Skeletal muscle cell (primary cell): ENCODE data around the gene RACK1.
"Not testable (repeated sequence)": the region's sequence is repeated elsewhere in the genome, so short reads cannot be mapped to it uniquely, and the experiment has no call there.

Source experiments
- DNase-seq: peaks from one replicate; pipeline ENCODE4 v3.0.0-alpha.2; 2010; ENCODE audit warnings: low read depth
- H3K4me3 ChIP-seq: 2 replicates; pipeline ENCODE4 v1.5.1; 2011; ENCODE audit warnings: low read depth, mild to moderate bottlenecking, control low read depth, low read length, moderate library complexity

Gene RACK1

DNA sequence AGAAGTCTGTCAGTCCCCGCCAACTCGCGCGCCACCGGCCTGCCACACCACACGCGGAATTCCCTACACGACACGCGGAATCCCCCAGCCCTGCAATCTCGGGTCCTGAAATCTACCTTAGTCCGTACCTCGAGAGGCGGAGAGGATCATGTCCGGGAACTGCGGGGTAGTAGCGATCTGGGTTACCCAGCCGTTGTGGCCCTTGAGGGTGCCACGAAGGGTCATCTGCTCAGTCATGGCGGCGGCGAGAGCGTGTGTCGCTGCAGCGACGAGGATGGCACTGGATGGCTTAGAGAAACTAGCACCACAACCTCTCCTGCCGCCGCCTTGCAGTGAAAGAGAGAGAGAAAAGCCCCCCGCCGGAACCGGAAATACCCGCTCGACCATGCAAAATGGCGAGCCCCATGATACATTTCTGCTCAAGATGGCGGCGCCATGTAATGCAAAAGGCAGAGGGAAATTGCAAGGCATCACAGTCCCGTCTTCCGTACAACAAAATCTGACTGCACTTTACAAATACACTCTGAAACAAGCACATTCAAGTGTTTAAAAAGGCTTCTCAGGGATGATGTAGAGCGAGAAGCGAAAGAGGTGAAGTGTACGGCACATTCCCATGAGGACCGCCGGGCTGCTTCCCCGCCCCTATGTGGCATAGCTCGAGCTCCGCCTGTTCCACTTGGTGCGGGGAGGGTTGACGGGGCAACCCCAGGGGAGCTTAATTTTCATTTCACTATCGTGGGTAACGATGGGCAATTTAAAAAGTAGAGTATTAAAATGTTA lies at the start of gene RACK1:
RACK1 (minus strand) TSS at position 343 of the 780 bp plus-strand sequence; CDS start at position 237, 106 bp downstream.
- DNase-seq: peak; percentile 60
- H3K4me3 ChIP-seq: peak within 1 kb of the TSS; percentile 94

DNA sequence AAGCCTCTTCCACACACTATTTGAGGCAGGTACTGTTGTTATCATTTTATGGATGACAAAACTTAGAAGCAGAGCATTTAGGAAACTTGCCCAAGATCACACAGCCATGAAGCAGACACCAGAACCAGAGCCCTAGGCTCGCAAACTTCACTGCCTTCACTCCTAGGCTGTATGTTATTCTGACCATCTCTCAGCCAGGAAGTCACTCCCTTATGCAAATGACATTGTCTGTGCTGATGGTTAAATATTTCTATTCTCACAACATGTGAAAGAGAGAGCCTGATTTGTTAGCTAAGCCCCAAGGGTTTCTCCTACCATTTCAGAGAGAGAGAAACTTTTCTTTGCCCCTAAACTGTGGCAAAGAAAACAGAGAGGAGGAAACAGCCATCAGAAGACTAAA lies 43.6 kb upstream of the RACK1 start:
- H3K4me3 ChIP-seq, DNase-seq: not testable (repeated sequence)

DNA sequence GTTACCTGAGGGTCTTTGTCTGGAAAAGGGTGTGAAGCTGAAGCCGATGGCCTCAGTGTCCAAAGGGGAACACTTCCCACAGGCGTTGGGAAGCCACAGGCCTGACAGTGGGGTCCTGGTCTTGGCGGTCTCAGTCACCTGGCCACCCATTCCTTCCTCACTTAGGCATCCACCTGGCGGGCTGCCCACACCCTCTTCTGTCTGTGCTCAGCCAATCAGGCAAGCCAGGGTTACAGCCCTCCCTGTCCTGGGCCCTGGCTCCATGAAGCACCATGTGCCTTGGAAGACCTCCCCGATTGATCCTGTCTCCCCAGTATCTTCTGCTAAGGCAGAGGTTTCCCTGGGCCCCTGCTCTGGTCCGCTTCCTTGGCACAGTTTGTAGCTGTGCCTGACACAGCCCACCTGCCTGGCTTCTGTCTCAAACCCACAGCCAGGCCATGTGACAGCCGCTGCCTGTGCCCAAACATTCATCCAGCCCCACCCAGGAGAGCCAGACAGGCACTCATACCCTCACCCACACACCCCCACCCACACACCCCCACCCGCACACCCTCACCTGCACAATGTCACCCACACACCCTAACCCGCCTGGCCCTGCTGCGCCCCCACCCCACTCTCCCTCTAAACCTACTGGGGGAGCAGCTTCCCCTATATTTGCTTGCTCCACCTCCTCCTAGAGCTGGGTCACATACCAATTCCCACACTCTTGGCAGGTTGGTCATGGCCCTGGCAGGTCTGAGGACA lies 42.4 kb upstream of the RACK1 start:
- not testable (repeated sequence) for H3K4me3 ChIP-seq, DNase-seq

DNA sequence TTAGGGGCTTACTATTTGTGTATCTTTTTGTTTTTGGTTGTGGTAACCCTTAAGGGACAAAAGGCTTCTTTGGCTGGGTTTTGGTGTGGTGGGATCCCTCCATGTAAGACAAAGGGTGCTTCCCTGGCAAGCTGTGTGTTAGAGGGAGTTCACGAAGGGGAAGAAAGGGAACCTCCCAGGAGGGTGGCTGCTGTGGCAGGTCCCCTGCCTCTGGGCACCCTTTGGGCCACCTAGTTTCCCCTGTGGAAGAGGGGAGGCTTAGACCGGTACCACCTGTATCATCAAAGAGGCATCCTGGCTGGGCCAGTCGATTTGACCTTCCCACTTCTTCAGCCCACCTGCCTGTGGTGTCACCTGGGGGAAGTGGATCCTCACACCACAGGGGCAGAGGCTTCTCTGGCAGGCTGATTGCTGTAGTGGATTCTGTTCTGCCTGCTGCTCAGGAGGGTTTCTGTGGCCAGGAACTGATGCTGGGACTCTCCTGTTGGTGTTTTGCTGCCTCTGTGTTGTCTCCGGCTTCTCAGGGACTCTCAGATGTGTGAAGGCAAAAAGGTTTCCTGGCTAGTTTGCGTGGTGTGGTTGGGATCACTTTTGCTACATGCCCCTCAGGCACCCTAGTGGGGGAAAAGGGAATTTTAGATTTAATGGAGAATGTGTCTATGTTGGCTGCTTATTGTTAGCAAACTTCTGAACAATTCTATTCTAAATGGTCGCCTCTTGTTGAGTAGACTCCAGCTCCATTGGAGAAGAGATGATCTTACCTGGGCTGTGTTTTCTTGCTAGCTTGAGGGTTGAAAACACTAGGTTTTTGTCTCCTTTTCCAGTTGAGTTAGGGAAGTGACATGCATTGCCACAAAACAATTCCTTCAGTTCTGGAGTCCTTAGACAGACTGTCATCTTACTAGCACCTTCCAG lies 40.4 kb upstream of the RACK1 start:
- DNase-seq, H3K4me3 ChIP-seq: not testable (repeated sequence)

DNA sequence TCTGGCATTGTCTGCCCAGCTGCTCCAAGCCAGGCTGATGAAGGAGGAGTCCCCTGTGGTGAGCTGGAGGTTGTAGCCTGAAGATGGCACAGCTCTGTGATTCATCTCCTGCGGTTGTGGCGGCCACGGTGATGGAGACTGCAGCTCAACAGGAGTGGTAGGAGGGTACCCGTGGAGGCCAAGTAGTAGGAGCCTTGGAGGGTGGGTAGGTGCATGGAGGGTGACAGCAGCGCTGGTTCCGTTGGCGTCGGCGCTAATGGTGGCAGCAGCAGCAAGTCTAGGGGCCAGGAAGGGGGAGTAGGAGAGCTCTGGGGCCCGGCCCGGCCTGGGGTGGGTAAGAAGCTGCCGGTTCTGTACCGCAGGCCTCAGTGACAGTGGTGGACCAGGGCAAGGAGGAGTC lies 39.6 kb upstream of the RACK1 start:
- no peak for DNase-seq

DNA sequence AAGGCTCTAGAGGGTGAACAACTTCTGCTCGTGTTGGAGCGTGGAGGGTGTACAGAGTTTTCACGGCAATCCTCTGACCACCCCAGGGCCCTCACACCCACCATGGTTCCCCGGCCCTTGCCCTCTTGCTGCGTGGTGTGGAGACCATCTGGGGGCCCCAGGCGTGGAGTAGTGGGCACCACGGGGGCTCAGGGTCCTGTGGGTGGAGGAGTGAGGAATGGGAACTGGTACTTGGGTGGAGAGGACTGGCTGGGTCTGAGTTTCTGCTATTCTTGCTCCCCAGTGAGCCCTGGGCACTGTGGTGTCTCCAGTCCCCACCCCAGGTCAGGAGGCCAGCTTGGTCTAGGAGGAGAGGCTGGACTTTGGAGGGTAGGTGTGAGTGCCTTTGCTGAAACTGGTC lies 39.2 kb upstream of the RACK1 start:
- H3K4me3 ChIP-seq: no peak overlapping the region
- DNase-seq: no peak

More for the DNA sequence above, 39.6 kb upstream of the RACK1 start:
- H3K4me3 ChIP-seq: no peak overlapping the region

DNA sequence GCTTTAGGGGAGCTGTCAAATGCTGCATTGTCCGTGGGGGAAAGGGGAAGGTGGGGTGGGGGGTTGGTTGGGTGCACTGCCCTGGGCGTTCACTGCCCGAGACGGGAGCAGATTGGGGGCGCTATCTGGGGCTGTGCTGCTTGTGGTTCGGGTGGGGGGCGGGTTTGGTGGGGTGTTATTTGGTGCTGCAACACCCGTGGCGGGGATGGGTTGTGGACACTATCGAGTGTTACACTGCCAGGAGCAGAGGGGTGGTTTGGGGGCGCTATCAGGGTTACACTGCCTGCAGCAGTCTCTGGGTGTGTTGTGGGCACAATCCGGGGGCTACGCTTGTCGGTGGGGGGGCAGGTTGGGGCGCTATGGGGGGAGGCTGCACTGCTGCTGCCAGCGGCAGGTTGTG lies 38.7 kb upstream of the RACK1 start:
- not testable (repeated sequence) for H3K4me3 ChIP-seq

DNA sequence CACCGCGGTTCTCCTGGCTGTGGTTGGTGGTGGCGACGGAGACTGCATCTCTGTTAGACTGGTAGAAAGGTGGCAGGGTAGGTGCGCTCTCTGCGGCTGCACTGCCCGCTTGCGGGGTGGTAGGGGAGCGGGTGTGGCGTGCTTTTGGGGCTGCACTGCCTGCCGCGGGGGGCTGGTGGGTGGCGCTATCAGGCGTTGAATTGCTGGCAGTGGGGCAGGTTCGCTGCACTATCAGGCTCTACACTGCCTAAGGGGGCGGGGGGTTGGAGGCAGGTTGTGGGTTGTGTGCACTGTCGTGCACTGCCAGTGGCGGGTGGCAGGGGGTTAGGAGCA lies 38.2 kb upstream of the RACK1 start:
- DNase-seq: no peak
- H3K4me3 ChIP-seq: no peak overlapping the region

More for the DNA sequence above, 38.7 kb upstream of the RACK1 start:
- not testable (repeated sequence) for DNase-seq

DNA sequence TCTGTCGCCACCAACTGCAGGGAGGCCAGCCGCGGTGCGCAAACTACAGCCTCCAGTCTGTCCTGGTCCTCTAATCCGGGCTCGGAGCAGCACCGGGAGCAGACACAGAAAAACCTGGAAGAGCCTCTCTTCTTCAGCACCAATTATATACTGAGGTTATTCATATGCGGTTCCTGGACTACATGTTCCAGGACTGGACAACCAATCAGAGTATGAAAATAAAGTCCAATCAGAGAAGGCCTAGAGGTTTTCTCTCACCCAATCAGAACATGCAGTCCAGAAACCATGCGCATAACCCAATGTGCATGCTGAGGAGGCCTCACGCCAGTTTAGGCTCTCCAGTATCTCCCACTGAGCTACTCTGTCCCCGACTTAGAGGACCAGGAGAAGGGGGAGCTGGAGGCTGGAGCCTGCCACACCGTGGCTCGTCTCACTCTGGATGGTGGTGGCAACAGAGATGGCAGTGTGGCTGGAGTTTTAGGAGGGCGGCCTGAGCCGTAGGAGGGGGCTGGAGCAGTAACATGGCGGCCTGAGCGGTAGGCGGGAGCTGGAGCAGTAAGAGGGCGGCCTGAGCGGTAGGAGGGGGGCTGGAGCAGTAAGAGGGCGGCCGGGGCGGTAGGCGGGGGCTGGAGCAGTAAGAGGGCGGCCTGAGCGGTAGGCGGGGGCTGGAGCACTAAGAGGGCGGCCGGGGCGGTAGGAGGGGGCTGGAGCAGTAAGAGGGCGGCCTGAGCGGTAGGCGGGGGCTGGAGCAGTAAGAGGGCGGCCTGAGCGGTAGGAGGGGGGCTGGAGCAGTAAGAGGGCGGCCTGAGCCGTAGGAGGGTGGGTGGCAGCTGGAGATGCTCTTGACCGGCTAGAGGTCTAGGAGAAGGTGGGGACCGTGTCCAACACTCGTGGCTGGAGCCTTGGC lies 37.6 kb upstream of the RACK1 start:
- H3K4me3 ChIP-seq: no peak overlapping the region
- no peak for DNase-seq

DNA sequence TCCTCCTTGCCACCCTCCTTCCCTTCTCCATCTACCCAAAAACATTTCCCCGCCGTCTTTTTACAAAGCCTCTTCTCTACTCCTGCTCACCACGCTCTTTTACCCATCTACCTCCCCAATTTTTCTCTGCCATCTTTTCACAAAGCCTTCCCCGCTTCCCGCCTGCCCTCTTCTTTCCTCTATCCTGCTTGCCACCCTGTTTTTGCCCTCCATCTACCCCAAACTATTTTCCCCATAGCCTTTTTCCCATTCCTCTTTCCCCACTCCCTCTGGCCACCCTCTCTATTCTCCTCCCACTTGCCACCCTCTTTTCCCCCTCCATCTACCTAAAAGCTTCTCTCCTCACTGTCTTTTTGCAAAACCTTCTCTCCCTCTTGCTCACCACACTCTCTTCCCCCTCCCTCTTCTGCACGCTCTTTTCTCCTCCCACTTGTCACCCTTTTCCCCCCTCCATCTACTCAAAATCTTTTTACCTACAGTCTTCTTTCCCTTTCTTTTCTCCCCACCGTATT lies 36.6 kb upstream of the RACK1 start:
- DNase-seq: no peak
- H3K4me3 ChIP-seq: no peak overlapping the region

DNA sequence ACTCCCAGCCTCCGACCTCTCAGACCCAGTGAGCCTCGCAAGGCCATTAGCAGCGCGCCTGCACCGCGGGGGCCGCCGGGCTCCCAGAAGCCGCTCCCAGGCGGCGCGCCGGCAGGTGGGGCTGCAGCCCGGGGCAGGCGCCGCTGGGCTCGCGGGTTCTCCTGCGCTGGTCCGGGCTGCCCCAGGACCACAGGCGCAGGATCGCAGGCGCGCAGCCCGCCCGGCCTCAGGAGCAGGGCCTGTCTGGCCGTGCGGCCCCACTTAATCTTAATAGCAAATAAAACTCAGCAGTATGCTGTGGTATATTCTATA lies 29.7 kb upstream of the RACK1 start:
- DNase-seq, H3K4me3 ChIP-seq: not testable (repeated sequence)

DNA sequence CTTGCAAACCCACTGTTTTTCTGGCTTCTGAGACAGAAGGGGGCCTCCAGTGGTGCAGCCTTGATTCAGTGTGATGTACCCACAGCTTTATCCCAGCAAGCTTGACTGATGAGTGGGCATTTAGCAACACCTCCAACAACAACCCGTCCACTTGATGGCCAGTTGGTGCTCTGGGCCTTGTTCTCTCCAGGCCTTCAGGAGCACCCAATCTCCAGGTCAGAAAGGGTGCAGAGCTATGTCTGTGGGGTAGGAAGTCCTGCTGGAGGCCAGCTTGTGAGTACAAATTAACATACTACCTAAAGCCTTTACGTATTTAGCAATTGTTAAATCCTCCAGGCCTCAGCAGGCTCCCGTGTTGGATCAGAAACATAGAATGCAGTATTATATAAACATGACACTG lies 27.4 kb upstream of the RACK1 start:
- DNase-seq: no peak
- no peak overlapping the region for H3K4me3 ChIP-seq

DNA sequence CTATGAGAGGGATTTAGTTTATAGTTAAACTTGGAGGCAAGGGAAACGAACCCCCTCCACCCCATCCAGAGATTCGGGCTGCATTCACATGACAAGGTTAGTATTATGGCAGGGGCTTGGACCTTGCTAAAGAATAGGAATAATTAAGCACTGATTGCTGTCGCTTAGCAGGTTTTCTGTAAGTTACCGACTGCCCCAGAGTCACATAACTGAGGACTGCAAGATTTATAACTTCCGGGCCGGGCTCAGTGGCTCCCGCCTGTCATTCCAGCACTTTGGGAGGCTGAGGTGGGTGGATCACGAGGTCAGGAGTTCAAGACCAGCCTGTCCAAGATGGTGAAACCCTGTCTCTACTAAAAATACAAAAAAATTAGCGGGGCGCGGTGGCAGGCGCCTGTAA lies 24.2 kb upstream of the RACK1 start:
- H3K4me3 ChIP-seq, DNase-seq: not testable (repeated sequence)

DNA sequence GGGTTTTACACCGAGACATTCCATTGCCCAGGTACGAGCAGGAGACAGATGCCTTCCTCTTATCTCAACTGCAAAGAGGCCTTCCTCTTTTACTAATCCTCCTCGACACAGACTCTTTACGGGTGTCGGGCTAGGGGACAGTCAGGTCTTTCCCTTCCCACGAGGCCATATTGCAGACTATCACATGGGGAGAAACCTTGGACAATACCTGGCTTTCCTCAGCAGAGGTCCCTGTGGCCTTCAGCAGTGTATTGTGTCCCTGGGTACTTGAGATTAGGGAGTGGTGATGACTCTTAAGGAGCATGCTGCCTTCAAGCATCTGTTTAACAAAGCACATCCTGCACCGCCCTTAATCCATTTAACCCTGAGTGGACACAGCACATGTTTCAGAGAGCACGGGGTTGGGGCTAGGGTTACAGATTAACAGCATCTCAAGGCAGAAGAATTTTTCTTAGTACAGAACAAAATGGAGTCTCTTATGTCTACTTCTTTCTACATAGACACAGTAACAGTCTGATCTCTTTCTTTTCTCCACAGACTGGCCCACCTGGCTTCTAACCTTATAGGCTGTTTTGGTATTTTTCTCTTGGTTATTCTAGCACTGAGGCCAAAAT lies 23.7 kb upstream of the RACK1 start:
- H3K4me3 ChIP-seq, DNase-seq: not testable (repeated sequence)

DNA sequence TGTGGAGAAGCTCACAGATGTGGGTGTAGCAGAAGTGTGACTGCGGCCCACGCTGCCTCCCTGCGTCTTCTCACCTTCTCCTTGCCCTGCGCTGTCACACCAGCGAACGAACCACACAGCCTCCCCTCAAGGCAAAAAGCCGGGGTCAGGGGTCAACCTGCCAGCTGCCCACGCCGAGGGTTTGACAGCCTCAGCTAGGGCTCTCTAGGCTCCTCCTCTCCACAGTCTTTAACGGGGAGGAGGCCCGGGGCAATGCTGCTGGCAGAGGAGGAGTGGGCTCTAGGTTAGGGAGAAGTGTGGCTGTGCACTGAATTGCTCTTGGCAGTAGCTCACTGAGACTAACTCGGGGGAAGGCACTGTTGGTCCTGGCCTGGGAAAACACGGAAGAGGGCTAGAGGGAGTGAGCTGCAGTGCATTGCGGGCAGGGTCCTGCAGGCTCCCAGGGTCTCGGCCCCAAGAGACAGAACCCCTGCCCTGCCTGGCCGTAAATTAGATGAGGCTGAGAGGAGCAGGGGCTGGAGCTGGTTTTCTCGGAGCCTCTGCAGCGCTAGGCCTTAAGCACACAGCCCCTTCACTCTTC lies 21.5 kb upstream of the RACK1 start:
- H3K4me3 ChIP-seq: no peak overlapping the region
- no peak for DNase-seq

DNA sequence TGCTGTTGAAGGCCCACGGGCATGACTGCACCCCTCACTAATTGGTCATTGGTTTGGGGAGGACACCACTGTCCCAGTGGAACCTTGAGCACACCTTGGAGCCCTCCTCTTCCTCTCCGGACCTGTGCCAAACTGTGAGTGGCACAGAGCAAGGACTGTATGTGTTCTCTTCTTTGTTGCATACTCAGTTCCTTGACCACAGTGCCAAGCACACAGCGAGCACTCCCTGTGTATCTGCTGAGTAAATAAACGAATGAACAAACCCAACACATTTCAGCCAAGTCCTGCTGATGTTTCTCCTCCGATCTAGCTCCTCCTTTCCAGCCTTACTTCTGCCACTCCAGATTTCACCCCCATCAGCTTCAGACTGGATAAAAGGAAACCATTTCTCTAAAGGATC lies 19.9 kb upstream of the RACK1 start:
- H3K4me3 ChIP-seq: no peak overlapping the region
- no peak for DNase-seq

DNA sequence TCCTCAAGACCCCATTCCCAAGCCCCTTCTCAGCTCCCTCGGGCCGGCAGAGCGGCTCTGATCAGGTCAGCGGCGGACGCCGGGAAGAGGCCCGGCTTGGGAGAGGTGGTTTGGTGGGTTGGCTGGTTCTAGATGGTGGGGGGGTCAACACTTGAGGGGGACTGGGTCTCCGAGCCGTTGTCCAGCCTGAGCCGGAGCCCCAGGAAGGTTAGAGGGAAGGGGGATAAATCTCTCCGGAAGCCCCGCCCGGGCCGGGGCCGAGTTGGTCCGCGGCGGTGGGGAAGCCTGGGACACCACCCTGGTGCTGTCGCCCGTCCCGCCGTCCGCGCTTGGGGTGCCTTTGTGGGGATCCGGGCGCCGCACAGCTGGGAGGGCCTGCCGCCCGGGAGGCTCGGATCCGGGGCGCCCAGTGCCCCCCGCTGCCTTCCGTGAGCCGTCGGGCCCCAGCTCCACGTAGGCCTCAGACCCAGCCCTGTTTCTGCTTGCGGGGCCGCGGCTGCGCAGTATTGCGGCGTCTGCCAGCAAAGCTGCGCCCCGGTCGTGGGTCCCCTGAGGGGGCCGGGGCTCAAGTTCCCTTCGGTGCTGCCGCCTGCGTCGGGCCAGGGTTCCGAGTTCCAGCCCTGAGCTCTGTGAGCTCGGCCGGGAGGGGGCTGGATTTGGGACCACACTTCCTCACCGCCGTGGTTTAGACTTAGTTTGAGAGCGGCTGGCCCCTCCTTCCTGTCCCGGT lies 17.8 kb upstream of the RACK1 start:
- H3K4me3 ChIP-seq: peak overlapping the region; percentile 95
- no peak for DNase-seq
